SK-MEL-5 (cell line): ENCODE results near the gene LYSMD1. TPM values are rescaled to one million over a fixed set of nuclear protein-coding genes. Genes with fewer than 3 reads are reported as not detected.

Experiments used
- DNase-seq: peaks from one replicate; pipeline ENCODE4 v3.0.0-alpha.2; 2016; ENCODE audit warnings: low read depth, low spot score
- in situ Hi-C: cut with HindIII; loops from 2 replicates; pipeline ENCODE4 v1.10.0; 2016; ENCODE audit warnings: low sequenced_read_pairs, high pct_unique_total_duplicates, low pct_unique_long_range_greater_than_20kb
- total RNA-seq: library from RNA; depleted of rRNA; stranded (reverse); fragments of >200 nt; shearing (Covaris generic); gene quantifications from 2 replicates; pipeline ENCODE4 v1.2.3, GENCODE V29; 2014

LYSMD1 gene
- total RNA-seq, 1 experiment from 2014 or later, result 22.1 TPM

DNA sequence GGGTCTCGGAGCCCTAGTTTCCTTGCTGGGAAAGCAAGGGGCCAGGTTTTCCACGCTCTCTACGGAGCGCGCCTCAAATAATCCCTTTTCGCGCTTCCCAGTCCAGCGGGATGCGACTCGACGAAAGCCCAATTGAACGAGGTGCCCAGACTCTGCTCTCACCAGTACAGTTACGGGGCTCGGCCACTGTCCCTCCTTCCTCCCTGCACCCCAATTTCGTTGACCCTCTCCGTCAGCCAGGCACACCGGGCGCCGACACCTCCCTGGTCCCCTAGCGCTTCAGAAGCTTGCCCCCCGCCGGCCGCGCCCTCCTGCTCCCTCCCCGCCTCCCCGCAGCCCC lies 19.7 kb downstream of the LYSMD1 start:
- in situ Hi-C loops, result no loop called here
- DNase-seq, result no peak

- in situ Hi-C loops, result no loop called here
- DNase-seq, result no peak
Measured at GRCh38 chr1:151145304-151146071, 20.2 kb downstream of the LYSMD1 start.

- in situ Hi-C loops, result no loop called here
- DNase-seq, result no peak
Measured at GRCh38 chr1:151144474-151145303, 21.0 kb downstream of the LYSMD1 start.

DNA sequence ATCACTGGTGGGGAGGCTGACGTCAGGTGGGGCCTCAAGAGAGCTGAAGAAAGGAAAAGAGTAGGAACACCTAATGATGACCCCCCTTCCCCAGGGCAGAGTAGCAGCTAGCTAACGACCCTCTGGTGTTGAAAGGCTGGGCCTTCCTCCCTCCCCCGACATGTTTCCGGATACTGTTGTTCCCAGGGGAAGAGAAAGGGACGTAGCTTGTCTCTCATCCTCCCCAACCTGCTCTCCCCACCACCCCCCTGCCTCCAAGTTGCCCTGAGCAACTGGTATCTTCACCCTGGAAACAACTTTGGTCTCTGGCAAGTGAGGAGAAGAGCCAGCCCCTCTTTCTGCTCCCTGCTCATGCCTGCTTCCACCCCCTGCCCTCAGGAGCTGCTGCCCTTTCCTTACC lies 21.7 kb downstream of the LYSMD1 start:
- no peak for DNase-seq
- in situ Hi-C loops, result no loop called here

- in situ Hi-C loops, result no loop called here
- DNase-seq, result no peak
Measured at GRCh38 chr1:151143057-151143435, 22.7 kb downstream of the LYSMD1 start.

GRCh38 chr1:151142411-151143056 lies 23.2 kb downstream of the LYSMD1 start:
- no peak for DNase-seq
- in situ Hi-C loops, result no loop called here

DNA sequence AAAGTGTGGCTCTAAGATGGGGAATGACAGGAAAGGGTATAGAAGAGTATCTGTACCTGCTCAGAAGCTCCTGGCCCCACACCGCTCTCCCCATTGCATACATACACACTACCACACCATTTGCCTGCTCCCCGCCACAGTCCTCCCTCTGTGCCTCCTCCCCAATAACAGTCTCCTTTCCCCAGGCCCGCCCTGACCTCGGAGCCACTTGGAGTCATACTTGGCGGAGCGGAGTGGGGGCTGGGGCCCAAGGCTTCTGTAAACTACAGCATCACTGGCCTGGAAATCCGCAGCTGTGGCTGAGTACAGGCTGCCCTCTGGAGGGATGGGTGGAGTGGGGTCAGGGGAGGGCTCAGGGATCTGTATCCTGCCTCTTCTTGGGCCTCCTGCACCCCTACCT lies 27.9 kb downstream of the LYSMD1 start:
- in situ Hi-C loops, result no loop called here
- no peak for DNase-seq

GRCh38 chr1:151135433-151136385 lies 30.0 kb downstream of the LYSMD1 start:
- DNase-seq, result no peak
- in situ Hi-C loops, result no loop called here

- in situ Hi-C loops, result loop anchor here (5.0 kb wide), 1 partner anchor 38 kb away; no protein-coding TSS in a partner anchor
- no peak for DNase-seq
Measured at GRCh38 chr1:151134991-151135390, 30.7 kb downstream of the LYSMD1 start.

DNA sequence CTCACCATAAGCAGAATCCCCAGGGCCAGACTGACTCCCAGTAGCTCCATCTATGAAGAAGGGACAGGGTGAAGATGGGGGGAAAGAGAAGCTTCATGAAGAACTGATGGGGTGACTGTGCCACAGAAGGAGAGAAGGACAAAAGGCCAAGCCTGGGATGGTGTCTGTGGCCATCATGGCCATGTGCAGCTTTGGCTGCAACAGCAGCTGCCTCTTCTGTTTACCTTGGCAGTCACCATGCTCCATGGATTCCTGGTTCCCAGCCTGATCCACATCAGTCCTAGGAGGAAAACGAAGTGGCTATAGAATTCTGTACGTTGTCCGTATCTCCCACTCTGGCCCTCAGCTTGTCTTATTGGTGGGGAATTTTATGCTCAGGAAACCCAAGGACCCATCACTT lies 31.3 kb downstream of the LYSMD1 start:
- no peak for DNase-seq
- in situ Hi-C loops, result loop anchor here (5.0 kb wide), 1 partner anchor 37 kb away; no protein-coding TSS in a partner anchor

DNA sequence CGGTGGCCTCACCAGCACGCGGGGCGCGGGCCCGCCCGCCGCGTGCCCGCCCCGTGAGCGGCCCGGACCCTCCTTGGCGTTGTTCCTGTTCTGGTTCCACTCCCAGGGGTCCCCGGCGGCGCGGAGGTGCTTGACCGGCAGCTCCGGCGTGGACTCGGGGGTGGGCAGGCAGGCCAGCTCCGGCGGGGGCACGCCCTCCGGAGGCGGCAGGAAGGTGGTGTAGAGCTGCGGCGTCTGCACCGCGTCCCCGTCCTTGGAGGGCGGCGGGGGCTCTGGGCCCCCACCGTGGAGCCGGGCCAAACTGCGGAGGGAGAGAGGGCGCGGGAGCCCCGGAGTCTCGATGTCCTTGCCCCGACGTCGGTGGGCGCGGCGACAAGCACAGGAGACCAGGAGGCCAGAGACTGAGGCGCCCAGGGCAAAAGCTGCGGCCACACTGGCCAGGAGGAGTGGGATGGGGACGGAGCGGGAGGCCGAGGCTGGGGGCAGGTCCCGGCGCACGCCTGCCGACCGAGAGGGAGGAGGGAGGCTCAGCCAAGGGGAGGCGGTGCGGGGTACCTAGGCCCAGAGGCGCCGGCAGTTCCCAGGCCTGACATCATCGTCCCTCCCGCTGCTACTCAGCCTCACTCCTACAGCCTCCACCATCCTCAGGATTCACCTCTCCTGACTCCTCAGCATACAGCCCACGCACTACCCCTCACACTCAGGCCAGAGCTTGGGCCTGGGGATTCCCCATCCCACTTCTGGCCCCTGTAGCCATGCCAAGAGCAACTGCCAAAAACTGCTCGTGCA lies 32.5 kb downstream of the LYSMD1 start:
- in situ Hi-C loops, result loop anchor here (5.0 kb wide), 1 partner anchor 36 kb away; no protein-coding TSS in a partner anchor
- no peak for DNase-seq

GRCh38 chr1:151132335-151133017 lies 33.2 kb downstream of the LYSMD1 start:
- in situ Hi-C loops, result loop anchor here (5.0 kb wide), 1 partner anchor 35 kb away; no protein-coding TSS in a partner anchor
- no peak for DNase-seq

DNA sequence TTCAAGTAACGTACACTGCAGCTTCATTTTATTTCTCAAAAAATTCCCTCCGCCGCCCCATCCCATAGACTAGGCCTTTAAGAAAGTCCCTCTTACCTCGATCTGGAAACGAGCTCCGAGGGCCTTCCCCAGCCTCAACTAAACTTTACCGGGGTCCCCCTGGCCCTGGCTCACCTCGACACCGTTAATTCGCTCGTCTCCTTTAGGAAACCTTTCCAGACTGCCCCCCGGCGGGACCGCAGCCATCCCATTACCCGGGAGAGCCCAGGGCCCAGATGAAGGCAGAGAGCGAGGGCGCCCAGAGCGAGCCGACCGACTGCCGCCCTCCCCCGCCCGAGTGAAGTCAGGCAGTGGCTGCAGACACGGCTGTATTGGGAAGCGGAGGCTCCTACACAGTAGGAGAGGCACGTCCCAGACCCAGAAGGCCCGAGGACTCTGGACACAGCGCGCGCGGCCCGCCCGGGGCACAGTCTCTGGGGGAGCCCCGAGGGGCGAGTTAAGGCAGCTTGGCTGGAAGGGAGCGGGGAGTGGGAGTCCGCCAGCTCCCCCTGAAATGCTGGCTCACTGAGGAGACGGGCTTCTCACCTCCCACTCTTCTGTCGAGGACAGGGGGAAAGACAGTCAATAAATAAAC lies 33.9 kb downstream of the LYSMD1 start:
- DNase-seq, result no peak
- in situ Hi-C loops, result loop anchor here (5.0 kb wide), 1 partner anchor 35 kb away; no protein-coding TSS in a partner anchor

- in situ Hi-C loops, result loop anchor here (5.0 kb wide), 1 partner anchor 34 kb away; no protein-coding TSS in a partner anchor
- no peak for DNase-seq
Measured at GRCh38 chr1:151130987-151131586, 34.6 kb downstream of the LYSMD1 start.

- DNase-seq, result peak; percentile 72
- in situ Hi-C loops, result no loop called here
Measured at GRCh38 chr1:151128800-151129199, 36.9 kb downstream of the LYSMD1 start.
